ENCODE measurements around the gene ARPC5. TPM values are rescaled to one million over a fixed set of nuclear protein-coding genes. Genes with fewer than 3 reads are reported as not detected.

Gene ARPC5
- total and polyA plus RNA-seq, 2 of the 8 experiments (the other 6 are each of a cell fraction or from before 2014, with no cell fraction given): 24.0 to 60.8 TPM

GRCh38 chr1:183670169-183670568 is 34.6 kb upstream of the ARPC5 start:
- FAIRE-seq (no peak), DNase-seq (ENCODE audit: low read depth in 1 of 2, low spot score in 2 of 2) (no peak)
- H3K14ac ChIP-seq (ENCODE audit: insufficient read length): no peak overlapping the region
- ChIA-PET POLR2A (ENCODE audit: partially characterized antibody) (no interaction called here), CTCF (ENCODE audit: partially characterized antibody) (interaction anchor here (1.0 to 1.8 kb wide), 3 partner anchors 15 to 247 kb away, joined by 4 to 11 read pairs (median 4); no protein-coding TSS in a partner anchor)
- no peak overlapping the region for H3K18ac ChIP-seq (ENCODE audit: extremely low read depth, low read length)
- H2AK5ac ChIP-seq (ENCODE audit: low read depth, low read length): no peak overlapping the region
- H3K56ac ChIP-seq (replicated peaks; ENCODE audit: insufficient read length, low read depth, low read length): no peak overlapping the region
- H4K20me1 ChIP-seq (replicated peaks in 1 of 2; ENCODE audit: control insufficient read depth in 1 of 2, insufficient read depth in 2 of 2, low read length in 2 of 2): no peaks in the 10 kb centered on the region
- H2BK15ac ChIP-seq (ENCODE audit: low read length): no peak overlapping the region
- H3K4me2 ChIP-seq (ENCODE audit: insufficient read depth in 1 of 2, low read depth in 2 of 2, low read length in 2 of 2): no peak overlapping the region
- no peak overlapping the region for H3K4ac ChIP-seq (replicated peaks; ENCODE audit: insufficient read length, low read depth, low read length)
- H3K79me1 ChIP-seq (ENCODE audit: low read depth, low read length): no peaks in the 10 kb centered on the region
- H2AFZ ChIP-seq (ENCODE audit: low read length): no peak overlapping the region
- H3K23me2 ChIP-seq (ENCODE audit: low read depth, low read length): no peaks in the 10 kb centered on the region
- no peak overlapping the region for H2BK5ac ChIP-seq (ENCODE audit: low read depth, low read length)
- no peaks in the 10 kb centered on the region for H3K36me3 ChIP-seq (ENCODE audit: control insufficient read depth in 2 of 4, insufficient read depth in 4 of 4, low read length in 3 of 4)
- H3K9me3 ChIP-seq (ENCODE audit: insufficient read depth in 2 of 2, low read depth in 1 of 2, low read length in 1 of 2): 0 out of 4 replicates have a peak, but pooled peaks cover 3 to 5% of the 10 kb centered on the region in 2 experiments
- H3K79me2 ChIP-seq (ENCODE audit: control insufficient read depth in 1 of 2, insufficient read depth in 2 of 2, low read length in 2 of 2): no peaks in the 10 kb centered on the region
- no peak overlapping the region for H2BK20ac ChIP-seq (ENCODE audit: low read length)
- H4K5ac ChIP-seq (ENCODE audit: insufficient read length, low read depth, low read length): no peak overlapping the region
- TF ChIP-seq SAP30 (IDR thresholded peaks at IDR 0.05; ENCODE audit: insufficient read depth, insufficient replicate concordance, low read length) (no peak), EP300 (IDR thresholded peaks at IDR 0.05; ENCODE audit: borderline replicate concordance in 1 of 2, low read depth in 2 of 2, low read length in 2 of 2) (no peak), TBP (IDR thresholded peaks at IDR 0.05; ENCODE audit: low read depth, low read length) (no peak), RAD21 (IDR thresholded peaks at IDR 0.05 in 1 of 2, conservative IDR thresholded peaks at IDR 0.05 in 1 of 2; ENCODE audit: low read depth in 2 of 2, low read length in 2 of 2) (no peak), TAF1 (IDR thresholded peaks at IDR 0.05; ENCODE audit: low read depth, low read length) (no peak), SIRT6 (IDR thresholded peaks at IDR 0.05; ENCODE audit: low read length) (no peak), SIX5 (IDR thresholded peaks at IDR 0.05; ENCODE audit: low read depth, low read length) (no peak), MAFK (IDR thresholded peaks at IDR 0.05; ENCODE audit: low read depth, low read length) (no peak), NRF1 (IDR thresholded peaks at IDR 0.05; ENCODE audit: low read depth, low read length) (no peak), JUND (IDR thresholded peaks at IDR 0.05; ENCODE audit: low read length) (no peak)
- TF ChIP-seq, protein P1, sequence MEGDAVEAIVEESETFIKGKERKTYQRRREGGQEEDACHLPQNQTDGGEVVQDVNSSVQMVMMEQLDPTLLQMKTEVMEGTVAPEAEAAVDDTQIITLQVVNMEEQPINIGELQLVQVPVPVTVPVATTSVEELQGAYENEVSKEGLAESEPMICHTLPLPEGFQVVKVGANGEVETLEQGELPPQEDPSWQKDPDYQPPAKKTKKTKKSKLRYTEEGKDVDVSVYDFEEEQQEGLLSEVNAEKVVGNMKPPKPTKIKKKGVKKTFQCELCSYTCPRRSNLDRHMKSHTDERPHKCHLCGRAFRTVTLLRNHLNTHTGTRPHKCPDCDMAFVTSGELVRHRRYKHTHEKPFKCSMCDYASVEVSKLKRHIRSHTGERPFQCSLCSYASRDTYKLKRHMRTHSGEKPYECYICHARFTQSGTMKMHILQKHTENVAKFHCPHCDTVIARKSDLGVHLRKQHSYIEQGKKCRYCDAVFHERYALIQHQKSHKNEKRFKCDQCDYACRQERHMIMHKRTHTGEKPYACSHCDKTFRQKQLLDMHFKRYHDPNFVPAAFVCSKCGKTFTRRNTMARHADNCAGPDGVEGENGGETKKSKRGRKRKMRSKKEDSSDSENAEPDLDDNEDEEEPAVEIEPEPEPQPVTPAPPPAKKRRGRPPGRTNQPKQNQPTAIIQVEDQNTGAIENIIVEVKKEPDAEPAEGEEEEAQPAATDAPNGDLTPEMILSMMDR (IDR thresholded peaks at IDR 0.05; ENCODE audit: control extremely low read depth in 1 of 3, insufficient read depth in 1 of 3, low read depth in 1 of 3, low read length in 3 of 3): no peak
- H4K8ac ChIP-seq (ENCODE audit: extremely low read depth, insufficient read depth, low read length): no peak overlapping the region
- no peak overlapping the region for H3K23ac ChIP-seq (ENCODE audit: insufficient read length)
- no peak overlapping the region for H3K9ac ChIP-seq (replicated peaks in 1 of 4; ENCODE audit: extremely low read depth in 1 of 4, low read depth in 3 of 4, low read length in 3 of 4)
- H3K27me3 ChIP-seq (replicated peaks in 1 of 4; ENCODE audit: control insufficient read depth in 3 of 4, extremely low read depth in 1 of 4, insufficient read depth in 3 of 4, low read length in 3 of 4): no peaks in the 10 kb centered on the region
- H3K27ac ChIP-seq (ENCODE audit: low read depth, low read length): no peak overlapping the region
- no peaks in the 10 kb centered on the region for H3K4me1 ChIP-seq (replicated peaks in 1 of 4; ENCODE audit: control insufficient read depth in 3 of 4, insufficient read depth in 4 of 4, low read length in 3 of 4)
- WGBS, 2 experiments (ENCODE audit: extremely low coverage in 1 of 2, insufficient coverage in 1 of 2, insufficient read length in 1 of 2, insufficient replicate concordance in 2 of 2, low coverage in 1 of 2, low lambda C conversion rate in 2 of 2, missing lambda C conversion rate in 1 of 2): 93% methylated on average over 1 of the region's 1 CpG; no CpG with 5 or more reads in 1 of the 2 experiments
- no peak overlapping the region for H3K4me3 ChIP-seq (ENCODE audit: extremely low read depth in 1 of 4, insufficient read depth in 2 of 4, low read depth in 3 of 4, low read length in 4 of 4)
- H2BK120ac ChIP-seq (replicated peaks; ENCODE audit: low read depth, low read length): no peak overlapping the region
- no peak overlapping the region for H2BK12ac ChIP-seq (ENCODE audit: low read depth, low read length)
- no peak overlapping the region for H4K91ac ChIP-seq (replicated peaks; ENCODE audit: insufficient read length, low read length)
